ENCODE results near the gene FBXL16. TPM values are rescaled to one million over a fixed set of nuclear protein-coding genes. Genes with fewer than 3 reads are reported as not detected.

Gene FBXL16
- total and polyA plus RNA-seq, 2 experiments from 2014 or later = 0.29 to 0.54 TPM

DNA sequence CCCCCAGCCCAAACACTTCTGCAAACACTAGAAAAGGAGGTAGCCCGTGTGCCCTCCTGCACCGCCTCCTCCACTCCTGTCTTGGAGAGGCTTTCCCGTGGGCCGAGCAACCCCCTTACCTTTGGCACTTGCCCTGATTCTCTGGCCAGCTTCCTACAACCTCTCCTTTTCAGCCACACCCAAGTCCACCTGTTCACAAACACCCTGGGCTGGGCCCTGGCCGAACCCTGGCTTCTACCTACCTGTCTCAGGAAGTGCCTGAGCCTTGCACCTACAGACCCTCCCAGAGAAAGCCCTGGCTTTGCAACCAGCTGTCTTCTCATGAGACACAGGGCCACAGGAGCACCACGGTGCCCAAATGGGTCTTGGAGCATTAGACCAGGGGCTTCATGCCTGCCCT lies 13.3 kb upstream of the FBXL16 start:
- no peaks in the 10 kb centered on the region for H4K20me1 ChIP-seq (ENCODE audit: insufficient read depth)
- H2AFZ ChIP-seq = no peak overlapping the region
- peaks cover 4% of the 10 kb centered on the region; the same call in 1 of the 2 replicates for H3K4me1 ChIP-seq (ENCODE audit: insufficient read depth)
- H3K27ac ChIP-seq = no peak overlapping the region
- H3K36me3 ChIP-seq (ENCODE audit: low read depth) = no peaks in the 10 kb centered on the region
- H3K9me2 ChIP-seq (ENCODE audit: insufficient read depth) = no peaks in the 10 kb centered on the region
- H3K27me3 ChIP-seq (replicated peaks; ENCODE audit: insufficient read depth) = no peaks in the 10 kb centered on the region
- H3K4me3 ChIP-seq = no peak overlapping the region
- no peak overlapping the region for H3K9ac ChIP-seq
- in situ Hi-C loops (cut with MboI) = no loop called here
- WGBS, 2 experiments (ENCODE audit: low coverage in 1 of 2, low lambda C conversion rate in 2 of 2, missing lambda C conversion rate in 2 of 2) = 86 to 88% methylated on average over 6 of the region's 6 CpGs
- TF ChIP-seq EZH2phosphoT487 (IDR thresholded peaks at IDR 0.05; ENCODE audit: insufficient read depth, low read depth) (no peak), EZH2 (IDR thresholded peaks at IDR 0.05; ENCODE audit: insufficient read depth, poor library complexity, severe bottlenecking) (no peak)
- no peaks in the 10 kb centered on the region for H3K9me3 ChIP-seq (ENCODE audit: low read depth)
- DNase-seq = no peak
- H3F3A ChIP-seq (ENCODE audit: insufficient read depth) = no peaks in the 10 kb centered on the region
- H3K79me2 ChIP-seq (ENCODE audit: insufficient read depth) = no peaks in the 10 kb centered on the region; the same call in 1 of the 2 replicates
- H3K4me2 ChIP-seq (ENCODE audit: unreplicated experiment) = no peak overlapping the region

DNA sequence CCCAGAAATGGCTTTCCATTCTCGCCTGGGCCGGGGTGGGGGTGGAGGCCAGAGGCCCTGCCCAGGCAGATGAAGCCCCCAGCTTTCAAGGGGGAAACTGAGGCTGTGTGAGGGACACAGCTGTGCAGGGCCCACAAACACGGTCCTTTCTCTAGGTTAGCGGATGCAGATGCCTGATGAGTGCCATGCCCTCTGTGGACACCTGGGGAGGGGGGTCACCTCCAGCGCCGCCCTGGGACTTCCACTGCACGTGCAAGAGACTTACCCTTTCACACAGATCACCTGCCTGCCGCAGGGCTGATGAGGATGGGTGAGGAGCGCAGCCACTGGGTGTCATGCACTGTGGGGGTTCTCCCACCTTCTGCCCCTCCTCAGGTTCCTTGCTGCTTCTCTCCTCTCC lies 12.8 kb upstream of the FBXL16 start:
- Histone ChIP-seq H3K9ac (no peak overlapping the region), H3K27me3 (replicated peaks; ENCODE audit: insufficient read depth) (no peaks in the 10 kb centered on the region), H3K9me3 (ENCODE audit: low read depth) (no peaks in the 10 kb centered on the region), H3K4me1 (ENCODE audit: insufficient read depth) (peaks cover 4% of the 10 kb centered on the region; the same call in 1 of the 2 replicates), H3K9me2 (ENCODE audit: insufficient read depth) (no peaks in the 10 kb centered on the region), H3K79me2 (ENCODE audit: insufficient read depth) (no peaks in the 10 kb centered on the region; the same call in 1 of the 2 replicates), H3F3A (ENCODE audit: insufficient read depth) (no peaks in the 10 kb centered on the region), H2AFZ (no peak overlapping the region), H4K20me1 (ENCODE audit: insufficient read depth) (no peaks in the 10 kb centered on the region), H3K27ac (no peak overlapping the region), H3K36me3 (ENCODE audit: low read depth) (no peaks in the 10 kb centered on the region), H3K4me2 (ENCODE audit: unreplicated experiment) (no peak overlapping the region), H3K4me3 (no peak overlapping the region)
- 95 to 98% methylated on average over 7 to 9 of the region's 9 CpGs for WGBS, 2 experiments (ENCODE audit: low coverage in 1 of 2, low lambda C conversion rate in 2 of 2, missing lambda C conversion rate in 2 of 2)
- in situ Hi-C loops (cut with MboI) = no loop called here
- no peak for DNase-seq
- TF ChIP-seq EZH2phosphoT487 (IDR thresholded peaks at IDR 0.05; ENCODE audit: insufficient read depth, low read depth) (no peak), EZH2 (IDR thresholded peaks at IDR 0.05; ENCODE audit: insufficient read depth, poor library complexity, severe bottlenecking) (no peak)

DNA sequence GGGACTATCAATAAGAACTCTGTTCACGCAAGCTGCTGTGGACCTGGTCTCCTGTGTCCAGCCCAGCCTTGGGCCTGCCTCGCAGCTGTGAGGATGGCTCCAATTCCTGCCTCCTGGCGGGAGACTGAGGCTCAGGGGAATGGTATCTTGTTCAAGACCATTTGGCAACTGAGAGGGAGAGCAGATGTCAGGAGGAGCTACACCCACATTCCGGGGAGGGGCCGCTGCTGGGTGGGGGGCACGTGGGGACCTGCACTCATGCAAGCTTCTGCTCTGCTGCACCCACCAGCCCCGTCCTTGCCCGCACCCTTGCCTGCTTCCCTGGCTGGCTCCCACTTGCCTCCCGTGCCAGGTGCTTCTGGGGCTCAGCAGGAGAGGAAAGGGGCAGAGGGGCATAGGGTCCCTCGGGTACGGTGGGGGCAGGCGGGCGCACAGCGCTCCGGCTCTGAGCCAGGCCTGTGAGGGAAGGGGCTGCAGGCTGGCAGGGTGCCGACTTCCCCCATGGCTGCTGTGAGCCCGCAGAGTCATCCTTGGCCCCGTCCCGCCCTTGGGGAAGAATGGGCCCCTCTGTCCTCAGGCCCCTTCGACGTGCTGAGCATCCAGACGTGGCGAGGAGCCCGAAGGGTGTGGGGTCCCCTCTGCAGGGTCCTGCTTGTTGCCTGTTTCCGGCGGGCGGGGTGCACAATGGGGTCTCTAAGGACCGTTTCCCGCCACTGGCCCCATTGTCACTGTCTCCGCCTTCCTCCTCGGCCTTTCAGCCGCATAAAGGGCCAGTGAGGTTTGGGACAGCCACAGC lies 12.0 kb upstream of the FBXL16 start:
- Histone ChIP-seq H3K36me3 (ENCODE audit: low read depth) (no peaks in the 10 kb centered on the region), H3K27ac (no peak overlapping the region), H3K27me3 (replicated peaks; ENCODE audit: insufficient read depth) (no peaks in the 10 kb centered on the region), H3F3A (ENCODE audit: insufficient read depth) (peaks cover 5% of the 10 kb centered on the region), H3K9me3 (ENCODE audit: low read depth) (no peaks in the 10 kb centered on the region), H4K20me1 (ENCODE audit: insufficient read depth) (no peaks in the 10 kb centered on the region), H3K4me1 (ENCODE audit: insufficient read depth) (peaks cover 5% of the 10 kb centered on the region; the same call in 1 of the 2 replicates), H3K4me2 (ENCODE audit: unreplicated experiment) (no peak overlapping the region), H3K79me2 (ENCODE audit: insufficient read depth) (no peaks in the 10 kb centered on the region; the same call in 1 of the 2 replicates), H3K9ac (no peak overlapping the region), H2AFZ (no peak overlapping the region), H3K9me2 (ENCODE audit: insufficient read depth) (no peaks in the 10 kb centered on the region), H3K4me3 (no peak overlapping the region)
- no peak for DNase-seq
- in situ Hi-C loops (cut with MboI) = no loop called here
- 74 to 83% methylated on average over 18 to 31 of the region's 32 CpGs for WGBS, 2 experiments (ENCODE audit: low coverage in 1 of 2, low lambda C conversion rate in 2 of 2, missing lambda C conversion rate in 2 of 2)
- no peak for TF ChIP-seq EZH2 (IDR thresholded peaks at IDR 0.05; ENCODE audit: insufficient read depth, poor library complexity, severe bottlenecking)
- no peak for TF ChIP-seq EZH2phosphoT487 (IDR thresholded peaks at IDR 0.05; ENCODE audit: insufficient read depth, low read depth)

DNA sequence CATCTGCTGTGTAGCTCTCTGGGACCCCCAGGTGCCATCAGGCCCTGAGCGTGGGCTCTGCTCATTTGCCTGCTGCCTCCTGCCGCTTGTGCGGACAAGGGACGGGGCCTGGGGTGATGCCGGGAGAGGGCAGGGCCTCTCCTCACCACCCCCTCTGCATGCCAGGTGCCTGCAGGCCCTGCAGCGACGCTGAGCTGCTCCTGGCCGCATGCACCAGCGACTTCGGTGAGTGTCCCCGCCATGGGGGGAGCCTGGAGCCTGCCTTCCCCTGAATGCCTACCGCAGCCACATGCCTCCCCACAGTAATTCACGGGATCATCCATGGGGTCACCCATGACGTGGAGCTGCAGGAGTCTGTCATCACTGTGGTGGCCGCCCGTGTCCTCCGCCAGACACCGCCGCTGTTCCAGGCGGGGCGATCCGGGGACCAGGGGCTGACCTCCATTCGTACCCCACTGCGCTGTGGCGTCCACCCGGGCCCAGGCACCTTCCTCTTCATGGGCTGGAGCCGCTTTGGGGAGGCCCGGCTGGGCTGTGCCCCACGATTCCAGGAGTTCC lies 11.2 kb upstream of the FBXL16 start:
- Histone ChIP-seq H3F3A (ENCODE audit: insufficient read depth) (peaks cover 10% of the 10 kb centered on the region), H3K4me3 (no peak overlapping the region), H3K27ac (no peak overlapping the region), H3K36me3 (ENCODE audit: low read depth) (no peaks in the 10 kb centered on the region), H3K4me2 (ENCODE audit: unreplicated experiment) (no peak overlapping the region), H4K20me1 (ENCODE audit: insufficient read depth) (no peaks in the 10 kb centered on the region), H3K79me2 (ENCODE audit: insufficient read depth) (no peaks in the 10 kb centered on the region; the same call in 1 of the 2 replicates), H3K9me2 (ENCODE audit: insufficient read depth) (no peaks in the 10 kb centered on the region), H3K9me3 (ENCODE audit: low read depth) (no peaks in the 10 kb centered on the region), H3K9ac (no peak overlapping the region), H3K27me3 (replicated peaks; ENCODE audit: insufficient read depth) (no peaks in the 10 kb centered on the region), H2AFZ (no peak overlapping the region), H3K4me1 (ENCODE audit: insufficient read depth) (peaks cover 9% of the 10 kb centered on the region; the same call in 1 of the 2 replicates)
- TF ChIP-seq EZH2 (IDR thresholded peaks at IDR 0.05; ENCODE audit: insufficient read depth, poor library complexity, severe bottlenecking) (no peak), EZH2phosphoT487 (IDR thresholded peaks at IDR 0.05; ENCODE audit: insufficient read depth, low read depth) (no peak)
- in situ Hi-C loops (cut with MboI) = no loop called here
- DNase-seq = no peak
- WGBS, 2 experiments (ENCODE audit: low coverage in 1 of 2, low lambda C conversion rate in 2 of 2, missing lambda C conversion rate in 2 of 2) = 87 to 89% methylated on average over 25 to 29 of the region's 29 CpGs

All from GM23248 (cell line).